K562 (cell line): ENCODE results near the gene SPEF1. TPM values are rescaled to one million over a fixed set of nuclear protein-coding genes. Genes with fewer than 3 reads are reported as not detected.

Experiments used
- CBFA2T3 ChIP-seq: fragments of 450-650 bp; IDR thresholded peaks from 2 replicates; pipeline ENCODE4 v1.6.1; 2017
- CXXC5 ChIP-seq: fragments of 250-450 bp; sonication (Bioruptor Pico); IDR thresholded peaks from 2 replicates; pipeline ENCODE4 v1.8.0; 2022; ENCODE audit warnings: inconsistent platforms, mild to moderate bottlenecking, moderate library complexity
- DACH1 ChIP-seq: fragments of 450-650 bp; IDR thresholded peaks from 2 replicates; pipeline ENCODE4 v1.6.1; 2018; ENCODE audit not compliant: partially characterized antibody
- HIVEP1 ChIP-seq: fragments of 250-450 bp; sonication (Bioruptor Pico); IDR thresholded peaks from 2 replicates; pipeline ENCODE4 v1.4.0; 2020; ENCODE audit warnings: mild to moderate bottlenecking
- IRF2 ChIP-seq: sonication (generic); formaldehyde crosslinking; IDR thresholded peaks from 2 replicates; pipeline ENCODE4 v1.8.1; 2022; ENCODE audit warnings: mild to moderate bottlenecking, missing genetic modification reagents
- POLR3A ChIP-seq: IDR thresholded peaks from 2 replicates; pipeline ENCODE4 v1.6.1; 2011; ENCODE audit warnings: borderline replicate concordance, mild to moderate bottlenecking, moderate library complexity; ENCODE audit not compliant: insufficient read length, insufficient read depth; ENCODE audit errors: extremely low read depth
- POLR3G ChIP-seq: IDR thresholded peaks from 2 replicates; pipeline ENCODE4 v1.6.1; 2011; ENCODE audit not compliant: insufficient read length, insufficient replicate concordance; ENCODE audit errors: extremely low read depth
- SMARCC2 ChIP-seq: fragments of 450-650 bp; IDR thresholded peaks from 2 replicates; pipeline ENCODE4 v1.6.1; 2017; ENCODE audit warnings: antibody characterized with exemption, moderate library complexity, mild to moderate bottlenecking, low read depth
- TAF9B ChIP-seq: fragments of 450-650 bp; IDR thresholded peaks from 2 replicates; pipeline ENCODE4 v1.6.1; 2018; ENCODE audit warnings: mild to moderate bottlenecking; ENCODE audit not compliant: partially characterized antibody
- ZZZ3 ChIP-seq: fragments of 450-650 bp; IDR thresholded peaks from 2 replicates; pipeline ENCODE4 v1.6.1; 2016; ENCODE audit warnings: antibody characterized with exemption, mild to moderate bottlenecking, moderate library complexity
- polyA plus RNA-seq, 8 experiments: library from polyadenylated mRNA; depleted of rRNA in 4 of 8; stranded (reverse) in 5 of 8; unstranded in 3 of 8; fragments of >200 nt; fragmentation: Nextera tagmentation in 2 of 8; fragmentation: Illumina TruSeq in 1 of 8; extraction: Ambion mirVana in 2 of 8; extraction: Trizol in 1 of 8; gene quantifications; 2 replicates each; pipeline versions ENCODE4 v1.2.1 to v1.2.3, GENCODE V29; 2011 to 2014; ENCODE audit warnings: inconsistent platforms in 1 of 8, missing spikeins in 1 of 8
- total RNA-seq, 7 experiments: library from RNA; depleted of rRNA in 6 of 7; stranded (reverse); fragments of >200 nt in 6 of 7; fragmentation: Illumina TruSeq in 2 of 7; extraction: Trizol in 2 of 7; gene quantifications; 2 replicates each; pipeline versions ENCODE4 v1.2.1 to v1.2.3, GENCODE V29; 2011 to 2021; ENCODE audit warnings: low replicate concordance in 1 of 7
- TF ChIP-seq, protein P1 (sequence below): fragments of 450-650 bp; formaldehyde crosslinking; conservative IDR thresholded peaks from 2 replicates; pipeline ENCODE4 v1.4.0; 2022; ENCODE audit warnings: mild to moderate bottlenecking, missing genetic modification characterization
- TF ChIP-seq, protein P2 (sequence below): fragments of 250-450 bp; sonication (Bioruptor Pico); IDR thresholded peaks from 2 replicates; pipeline ENCODE4 v1.4.0; 2020; ENCODE audit warnings: mild to moderate bottlenecking, moderate library complexity
- TF ChIP-seq, protein P3 (sequence below): fragments of 450-650 bp; IDR thresholded peaks from 2 replicates; pipeline ENCODE4 v1.6.1; 2016; ENCODE audit warnings: antibody characterized with exemption
- TF ChIP-seq, protein P4 (sequence below): fragments of 450-650 bp; IDR thresholded peaks from 2 replicates; pipeline ENCODE4 v1.6.1; 2016; ENCODE audit warnings: low read depth

SPEF1 gene
- total and polyA plus RNA-seq, 9 of the 15 experiments (the other 6 are each of a cell fraction or from before 2014, with no cell fraction given): not detected

DNA sequence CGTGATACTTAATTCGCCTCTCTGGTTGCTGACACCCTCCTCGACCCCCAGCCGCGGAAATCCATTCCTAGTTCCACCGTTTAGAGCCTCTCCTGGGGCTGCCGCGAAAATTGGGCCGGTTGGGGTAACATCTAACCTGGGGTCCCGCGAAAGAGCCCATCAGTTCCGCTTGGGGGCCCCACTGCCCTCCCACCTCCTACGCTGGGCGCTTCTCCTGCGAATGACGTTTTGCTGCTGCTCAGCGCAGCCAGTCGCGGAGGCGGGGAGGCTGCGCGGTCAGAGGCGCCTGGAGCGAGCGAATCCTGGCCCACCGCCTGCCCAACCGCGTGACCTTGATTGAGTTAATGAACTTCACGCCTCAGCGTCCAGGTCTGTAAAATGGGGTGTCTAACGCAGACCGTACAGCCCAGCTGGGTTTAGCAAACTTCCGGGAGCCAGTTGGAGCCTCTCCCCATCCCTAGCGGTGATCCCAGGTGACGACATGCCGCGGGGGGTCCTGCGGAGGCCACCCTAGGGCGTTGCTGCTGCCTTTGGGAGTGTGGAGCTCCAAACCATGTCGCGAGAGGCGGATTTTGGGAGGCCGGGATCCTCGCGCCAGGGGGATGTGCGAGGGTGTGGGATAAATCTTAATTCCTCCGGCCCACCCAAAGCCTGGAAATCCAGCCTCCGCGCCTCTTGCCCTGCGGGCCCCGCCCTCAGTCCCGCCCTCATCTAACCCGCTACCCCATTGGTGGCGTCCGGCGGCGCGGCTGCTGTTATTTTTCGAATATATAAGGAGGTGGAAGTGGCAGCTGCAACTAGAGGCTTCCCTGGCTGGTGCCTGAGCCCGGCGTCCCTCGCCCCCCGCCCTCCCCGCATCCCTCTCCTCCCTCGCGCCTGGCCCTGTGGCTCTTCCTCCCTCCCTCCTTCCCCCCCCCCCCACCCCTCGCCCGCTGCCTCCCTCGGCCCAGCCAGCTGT is 14.5 kb upstream of the SPEF1 start, which contains the start of gene CDC25B (continued):
- TF ChIP-seq, protein P1, sequence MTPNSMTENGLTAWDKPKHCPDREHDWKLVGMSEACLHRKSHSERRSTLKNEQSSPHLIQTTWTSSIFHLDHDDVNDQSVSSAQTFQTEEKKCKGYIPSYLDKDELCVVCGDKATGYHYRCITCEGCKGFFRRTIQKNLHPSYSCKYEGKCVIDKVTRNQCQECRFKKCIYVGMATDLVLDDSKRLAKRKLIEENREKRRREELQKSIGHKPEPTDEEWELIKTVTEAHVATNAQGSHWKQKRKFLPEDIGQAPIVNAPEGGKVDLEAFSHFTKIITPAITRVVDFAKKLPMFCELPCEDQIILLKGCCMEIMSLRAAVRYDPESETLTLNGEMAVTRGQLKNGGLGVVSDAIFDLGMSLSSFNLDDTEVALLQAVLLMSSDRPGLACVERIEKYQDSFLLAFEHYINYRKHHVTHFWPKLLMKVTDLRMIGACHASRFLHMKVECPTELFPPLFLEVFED (CRISPR knock-in tag): no peak
- TF ChIP-seq SMARCC2 (no peak), POLR3G (no peak), POLR3A (no peak), ZZZ3 (no peak), HIVEP1 (CRISPR knock-in tag) (no peak), TAF9B (no peak), CXXC5 (CRISPR knock-in tag) (peak; percentile 69), IRF2 (CRISPR knock-in tag) (no peak), DACH1 (peak; percentile 82), CBFA2T3 (no peak)
- TF ChIP-seq, protein P2, sequence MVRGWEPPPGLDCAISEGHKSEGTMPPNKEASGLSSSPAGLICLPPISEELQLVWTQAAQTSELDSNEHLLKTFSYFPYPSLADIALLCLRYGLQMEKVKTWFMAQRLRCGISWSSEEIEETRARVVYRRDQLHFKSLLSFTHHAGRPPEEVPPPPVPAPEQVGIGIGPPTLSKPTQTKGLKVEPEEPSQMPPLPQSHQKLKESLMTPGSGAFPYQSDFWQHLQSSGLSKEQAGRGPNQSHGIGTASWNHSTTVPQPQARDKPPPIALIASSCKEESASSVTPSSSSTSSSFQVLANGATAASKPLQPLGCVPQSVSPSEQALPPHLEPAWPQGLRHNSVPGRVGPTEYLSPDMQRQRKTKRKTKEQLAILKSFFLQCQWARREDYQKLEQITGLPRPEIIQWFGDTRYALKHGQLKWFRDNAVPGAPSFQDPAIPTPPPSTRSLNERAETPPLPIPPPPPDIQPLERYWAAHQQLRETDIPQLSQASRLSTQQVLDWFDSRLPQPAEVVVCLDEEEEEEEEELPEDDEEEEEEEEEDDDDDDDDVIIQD (CRISPR knock-in tag): no peak
- TF ChIP-seq, protein P3, sequence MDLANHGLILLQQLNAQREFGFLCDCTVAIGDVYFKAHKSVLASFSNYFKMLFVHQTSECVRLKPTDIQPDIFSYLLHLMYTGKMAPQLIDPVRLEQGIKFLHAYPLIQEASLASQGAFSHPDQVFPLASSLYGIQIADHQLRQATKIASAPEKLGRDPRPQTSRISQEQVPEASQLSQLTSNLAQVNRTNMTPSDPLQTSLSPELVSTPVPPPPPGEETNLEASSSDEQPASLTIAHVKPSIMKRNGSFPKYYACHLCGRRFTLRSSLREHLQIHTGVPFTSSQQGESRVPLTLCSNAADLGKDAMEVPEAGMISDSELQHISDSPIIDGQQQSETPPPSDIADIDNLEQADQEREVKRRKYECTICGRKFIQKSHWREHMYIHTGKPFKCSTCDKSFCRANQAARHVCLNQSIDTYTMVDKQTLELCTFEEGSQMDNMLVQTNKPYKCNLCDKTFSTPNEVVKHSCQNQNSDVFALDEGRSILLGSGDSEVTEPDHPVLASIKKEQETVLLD: no peak
- TF ChIP-seq, protein P4, sequence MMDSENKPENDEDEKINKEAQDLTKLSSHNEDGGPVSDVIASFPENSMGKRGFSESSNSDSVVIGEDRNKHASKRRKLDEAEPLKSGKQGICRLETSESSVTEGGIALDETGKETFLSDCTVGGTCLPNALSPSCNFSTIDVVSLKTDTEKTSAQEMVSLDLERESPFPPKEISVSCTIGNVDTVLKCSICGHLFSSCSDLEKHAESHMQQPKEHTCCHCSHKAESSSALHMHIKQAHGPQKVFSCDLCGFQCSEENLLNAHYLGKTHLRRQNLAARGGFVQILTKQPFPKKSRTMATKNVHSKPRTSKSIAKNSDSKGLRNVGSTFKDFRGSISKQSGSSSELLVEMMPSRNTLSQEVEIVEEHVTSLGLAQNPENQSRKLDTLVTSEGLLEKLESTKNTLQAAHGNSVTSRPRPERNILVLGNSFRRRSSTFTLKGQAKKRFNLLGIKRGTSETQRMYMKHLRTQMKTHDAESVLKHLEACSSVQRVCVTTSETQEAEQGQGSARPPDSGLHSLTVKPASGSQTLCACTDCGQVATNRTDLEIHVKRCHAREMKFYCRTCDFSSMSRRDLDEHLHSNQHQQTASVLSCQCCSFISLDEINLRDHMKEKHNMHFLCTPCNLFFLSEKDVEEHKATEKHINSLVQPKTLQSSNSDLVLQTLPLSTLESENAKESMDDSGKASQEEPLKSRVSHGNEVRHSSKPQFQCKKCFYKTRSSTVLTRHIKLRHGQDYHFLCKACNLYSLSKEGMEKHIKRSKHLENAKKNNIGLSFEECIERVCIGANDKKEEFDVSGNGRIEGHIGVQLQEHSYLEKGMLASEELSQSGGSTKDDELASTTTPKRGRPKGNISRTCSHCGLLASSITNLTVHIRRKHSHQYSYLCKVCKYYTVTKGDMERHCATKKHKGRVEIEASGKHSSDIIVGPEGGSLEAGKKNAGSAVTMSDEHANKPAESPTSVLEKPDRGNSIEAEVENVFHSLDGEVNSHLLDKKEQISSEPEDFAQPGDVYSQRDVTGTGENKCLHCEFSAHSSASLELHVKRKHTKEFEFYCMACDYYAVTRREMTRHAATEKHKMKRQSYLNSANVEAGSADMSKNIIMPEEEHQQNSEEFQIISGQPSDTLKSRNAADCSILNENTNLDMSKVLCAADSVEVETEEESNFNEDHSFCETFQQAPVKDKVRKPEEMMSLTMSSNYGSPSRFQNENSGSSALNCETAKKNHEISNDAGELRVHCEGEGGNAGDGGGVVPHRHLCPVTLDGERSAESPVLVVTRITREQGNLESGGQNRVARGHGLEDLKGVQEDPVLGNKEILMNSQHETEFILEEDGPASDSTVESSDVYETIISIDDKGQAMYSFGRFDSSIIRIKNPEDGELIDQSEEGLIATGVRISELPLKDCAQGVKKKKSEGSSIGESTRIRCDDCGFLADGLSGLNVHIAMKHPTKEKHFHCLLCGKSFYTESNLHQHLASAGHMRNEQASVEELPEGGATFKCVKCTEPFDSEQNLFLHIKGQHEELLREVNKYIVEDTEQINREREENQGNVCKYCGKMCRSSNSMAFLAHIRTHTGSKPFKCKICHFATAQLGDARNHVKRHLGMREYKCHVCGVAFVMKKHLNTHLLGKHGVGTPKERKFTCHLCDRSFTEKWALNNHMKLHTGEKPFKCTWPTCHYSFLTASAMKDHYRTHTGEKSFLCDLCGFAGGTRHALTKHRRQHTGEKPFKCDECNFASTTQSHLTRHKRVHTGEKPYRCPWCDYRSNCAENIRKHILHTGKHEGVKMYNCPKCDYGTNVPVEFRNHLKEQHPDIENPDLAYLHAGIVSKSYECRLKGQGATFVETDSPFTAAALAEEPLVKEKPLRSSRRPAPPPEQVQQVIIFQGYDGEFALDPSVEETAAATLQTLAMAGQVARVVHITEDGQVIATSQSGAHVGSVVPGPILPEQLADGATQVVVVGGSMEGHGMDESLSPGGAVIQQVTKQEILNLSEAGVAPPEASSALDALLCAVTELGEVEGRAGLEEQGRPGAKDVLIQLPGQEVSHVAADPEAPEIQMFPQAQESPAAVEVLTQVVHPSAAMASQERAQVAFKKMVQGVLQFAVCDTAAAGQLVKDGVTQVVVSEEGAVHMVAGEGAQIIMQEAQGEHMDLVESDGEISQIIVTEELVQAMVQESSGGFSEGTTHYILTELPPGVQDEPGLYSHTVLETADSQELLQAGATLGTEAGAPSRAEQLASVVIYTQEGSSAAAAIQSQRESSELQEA: peak; percentile 34; the same call in 1 of the 2 replicates
